PFSK-1 (cell line): ENCODE measurements around the gene JUND.

Source experiments
- FOXP2 ChIP-seq: optimal IDR thresholded peaks from 2 replicates; pipeline ENCODE3; 2011; ENCODE audit warnings: borderline replicate concordance, control low read depth, inconsistent platforms; ENCODE audit not compliant: insufficient read depth; ENCODE audit errors: extremely low read length, extremely low read depth
- POLR2AphosphoS5 ChIP-seq: IDR thresholded peaks from 2 replicates; pipeline ENCODE4 v1.6.1; 2012; ENCODE audit warnings: low read depth, mild to moderate bottlenecking, control low read depth, low read length, moderate library complexity
- REST ChIP-seq, 2 experiments: IDR thresholded peaks; 2 replicates each; pipeline versions ENCODE4 v1.6.1 to v1.8.0; 2011 to 2012; ENCODE audit warnings: low read depth in 2 of 2, low read length in 2 of 2, control low read depth in 1 of 2, inconsistent platforms in 1 of 2, mild to moderate bottlenecking in 1 of 2, moderate library complexity in 1 of 2; ENCODE audit not compliant: insufficient read depth in 1 of 2
- SIN3A ChIP-seq: IDR thresholded peaks from 2 replicates; pipeline ENCODE4 v1.6.1; 2012; ENCODE audit warnings: mild to moderate bottlenecking, low read length, moderate library complexity, borderline replicate concordance; ENCODE audit not compliant: insufficient read depth
- TAF1 ChIP-seq: IDR thresholded peaks from 2 replicates; pipeline ENCODE4 v1.6.1; 2012; ENCODE audit warnings: low read length, control low read depth, borderline replicate concordance; ENCODE audit not compliant: insufficient read depth

JUND gene

GRCh38 chr19:18293642-18294466, 12.4 kb upstream of the JUND start:
- TF ChIP-seq SIN3A (no peak), TAF1 (no peak), REST (IDR thresholded peaks at IDR 0.05; ENCODE audit: insufficient read depth in 1 of 2, low read depth in 2 of 2, low read length in 2 of 2) (no peak), FOXP2 (no peak), POLR2AphosphoS5 (no peak)

- TF ChIP-seq FOXP2 (peak; percentile 59), TAF1 (no peak)
These were observed 11.6 kb upstream of the JUND start for GRCh38 chr19:18292810-18293641.

GRCh38 chr19:18292462-18292809, 11.0 kb upstream of the JUND start:
- no peak for TF ChIP-seq SIN3A

- peak in 1 of 2 experiments; percentile 24; a peak in 1 of 4 replicates for TF ChIP-seq REST (IDR thresholded peaks at IDR 0.05; ENCODE audit: insufficient read depth in 1 of 2, low read depth in 2 of 2, low read length in 2 of 2)
- peak; percentile 64; the same call in 1 of the 2 replicates for TF ChIP-seq SIN3A
- peak; percentile 21; the same call in 1 of the 2 replicates for TF ChIP-seq TAF1
- TF ChIP-seq POLR2AphosphoS5 = peak; percentile 19; the same call in 1 of the 2 replicates
- peak; percentile 95 for TF ChIP-seq FOXP2
These were observed 10.4 kb upstream of the JUND start for GRCh38 chr19:18291590-18292461.

GRCh38 chr19:18291019-18291524, 9.7 kb upstream of the JUND start:
- no peak for TF ChIP-seq FOXP2
- no peak for TF ChIP-seq SIN3A
- TF ChIP-seq TAF1 = no peak
- no peak for TF ChIP-seq POLR2AphosphoS5
- no peak for TF ChIP-seq REST (IDR thresholded peaks at IDR 0.05; ENCODE audit: insufficient read depth in 1 of 2, low read depth in 2 of 2, low read length in 2 of 2)
